MM.1S (cell line): ENCODE results near the gene PRKCE.

Experiments used
- DNase-seq: peaks from one replicate; pipeline ENCODE4 v3.0.0-alpha.2; 2015
- H2AFZ ChIP-seq: fragments of 300-600 bp; sonication (generic); 2 replicates; pipeline ENCODE4 v1.6.0; 2016; ENCODE audit warnings: antibody characterized with exemption, low read length
- H3F3A ChIP-seq: fragments of 300-600 bp; sonication (generic); 2 replicates; pipeline ENCODE4 v1.6.1; 2016; ENCODE audit warnings: mild to moderate bottlenecking, antibody characterized with exemption, low read length, moderate library complexity, mixed read lengths; ENCODE audit not compliant: insufficient read depth
- H3K27ac ChIP-seq: fragments of 300-600 bp; sonication (generic); 2 replicates; pipeline ENCODE4 v1.5.1; 2016; ENCODE audit warnings: mild to moderate bottlenecking, low read length
- H3K27me3 ChIP-seq: fragments of 300-600 bp; sonication (generic); replicated peaks from 2 replicates; pipeline ENCODE4 v1.6.0; 2016; ENCODE audit warnings: low read length; ENCODE audit not compliant: insufficient read depth
- H3K36me3 ChIP-seq: fragments of 300-600 bp; sonication (generic); replicated peaks from 2 replicates; pipeline ENCODE4 v1.6.1; 2016; ENCODE audit warnings: mild to moderate bottlenecking, low read length, mixed read lengths; ENCODE audit not compliant: insufficient read depth
- H3K4me1 ChIP-seq: fragments of 300-600 bp; sonication (generic); 2 replicates; pipeline ENCODE4 v1.6.1; 2016; ENCODE audit warnings: low read length, mixed read lengths
- H3K4me2 ChIP-seq: fragments of 300-600 bp; sonication (generic); 2 replicates; pipeline ENCODE4 v1.6.0; 2016; ENCODE audit warnings: low read depth, low read length
- H3K4me3 ChIP-seq: fragments of 300-600 bp; sonication (generic); 2 replicates; pipeline ENCODE4 v1.5.1; 2016; ENCODE audit warnings: low read length, mixed read lengths
- H3K79me2 ChIP-seq: fragments of 300-600 bp; sonication (generic); 2 replicates; pipeline ENCODE4 v1.6.1; 2016; ENCODE audit warnings: mixed run types, low read length, mixed read lengths
- H3K9ac ChIP-seq: fragments of 300-600 bp; sonication (generic); 2 replicates; pipeline ENCODE4 v1.6.1; 2016; ENCODE audit warnings: low read length, mixed read lengths
- H3K9me2 ChIP-seq: fragments of 300-600 bp; sonication (generic); replicated peaks from 2 replicates; pipeline ENCODE4 v1.6.1; 2016; ENCODE audit warnings: mild to moderate bottlenecking, low read length, mixed read lengths; ENCODE audit not compliant: insufficient read depth
- H3K9me3 ChIP-seq: fragments of 300-600 bp; sonication (generic); replicated peaks from 2 replicates; pipeline ENCODE4 v1.6.1; 2016; ENCODE audit warnings: mild to moderate bottlenecking, low read length, mixed read lengths; ENCODE audit not compliant: insufficient read depth
- H4K20me1 ChIP-seq: fragments of 300-600 bp; sonication (generic); 2 replicates; pipeline ENCODE4 v1.6.1; 2016; ENCODE audit warnings: mild to moderate bottlenecking, low read length, moderate library complexity, mixed read lengths; ENCODE audit not compliant: insufficient read depth
- CTCF ChIP-seq: fragments of 300-600 bp; sonication (generic); IDR thresholded peaks from 2 replicates; pipeline ENCODE4 v1.5.1; 2016; ENCODE audit warnings: antibody characterized with exemption, low read length, mixed read lengths
- EZH2 ChIP-seq: fragments of 300-600 bp; sonication (generic); optimal IDR thresholded peaks from 2 replicates; pipeline ENCODE3; 2017; ENCODE audit warnings: low read depth, mild to moderate bottlenecking, antibody characterized with exemption, low read length, mixed read lengths
- EZH2phosphoT487 ChIP-seq: fragments of 300-600 bp; sonication (generic); IDR thresholded peaks from 2 replicates; pipeline ENCODE4 v1.6.1; 2018; ENCODE audit warnings: antibody characterized with exemption, low read length

PRKCE gene

GRCh38 chr2:45849491-45850283 lies 198.2 kb downstream of the PRKCE start:
- DNase-seq: no peak
- no peaks in the 10 kb centered on the region for H4K20me1 ChIP-seq
- no peaks in the 10 kb centered on the region for H3K9me2 ChIP-seq
- H3K27me3 ChIP-seq: no peaks in the 10 kb centered on the region
- peaks cover 9% of the 10 kb centered on the region for H3K4me1 ChIP-seq
- no peaks in the 10 kb centered on the region for H3K36me3 ChIP-seq
- H3K4me2 ChIP-seq: no peak overlapping the region
- no peak overlapping the region for H3K9ac ChIP-seq
- H3K27ac ChIP-seq: no peak overlapping the region
- no peak overlapping the region for H2AFZ ChIP-seq
- no peak overlapping the region for H3K4me3 ChIP-seq
- peaks cover 9% of the 10 kb centered on the region for H3F3A ChIP-seq
- H3K79me2 ChIP-seq: no peaks in the 10 kb centered on the region
- TF ChIP-seq CTCF (no peak), EZH2phosphoT487 (no peak), EZH2 (no peak)
- no peaks in the 10 kb centered on the region for H3K9me3 ChIP-seq

GRCh38 chr2:45850558-45850957 lies 199.1 kb downstream of the PRKCE start:
- Histone ChIP-seq H3K79me2 (no peaks in the 10 kb centered on the region), H3K36me3 (no peaks in the 10 kb centered on the region), H2AFZ (no peak overlapping the region)

GRCh38 chr2:45851111-45851510 lies 199.6 kb downstream of the PRKCE start:
- no peaks in the 10 kb centered on the region for H3K36me3 ChIP-seq
- H3K9me3 ChIP-seq: no peaks in the 10 kb centered on the region
- H3K9ac ChIP-seq: no peak overlapping the region
- H3K27me3 ChIP-seq: no peaks in the 10 kb centered on the region
- H3F3A ChIP-seq: no peaks in the 10 kb centered on the region
- H2AFZ ChIP-seq: no peak overlapping the region
- TF ChIP-seq EZH2phosphoT487: no peak
- no peak for TF ChIP-seq CTCF
- no peak for TF ChIP-seq EZH2
- H3K27ac ChIP-seq: no peak overlapping the region
- no peak overlapping the region for H3K4me2 ChIP-seq
- no peak for DNase-seq
- no peak overlapping the region for H3K4me3 ChIP-seq
- H3K79me2 ChIP-seq: no peaks in the 10 kb centered on the region
- no peaks in the 10 kb centered on the region for H3K4me1 ChIP-seq
- H4K20me1 ChIP-seq: no peaks in the 10 kb centered on the region
- H3K9me2 ChIP-seq: no peaks in the 10 kb centered on the region

More at GRCh38 chr2:45850558-45850957, 199.1 kb downstream of the PRKCE start:
- Histone ChIP-seq H3K9me2 (no peaks in the 10 kb centered on the region), H3K4me1 (peaks cover 4% of the 10 kb centered on the region), H3K4me2 (no peak overlapping the region), H3K9me3 (no peaks in the 10 kb centered on the region), H3K27ac (no peak overlapping the region), H3F3A (peaks cover 1% of the 10 kb centered on the region), H3K9ac (no peak overlapping the region), H3K4me3 (no peak overlapping the region), H3K27me3 (no peaks in the 10 kb centered on the region), H4K20me1 (no peaks in the 10 kb centered on the region)
- DNase-seq: no peak
- no peak for TF ChIP-seq EZH2phosphoT487
